Epidermal melanocyte (primary cell): ENCODE results near the gene CRB1.
"Not testable (repeated sequence)": the region's sequence is repeated elsewhere in the genome, so short reads cannot be mapped to it uniquely, and the experiment has no call there.

Source experiments
- DNase-seq: peaks from one replicate; pipeline ENCODE4 v3.0.0; 2011; ENCODE audit warnings: low spot score; ENCODE audit not compliant: insufficient read length

The CRB1 gene

DNA sequence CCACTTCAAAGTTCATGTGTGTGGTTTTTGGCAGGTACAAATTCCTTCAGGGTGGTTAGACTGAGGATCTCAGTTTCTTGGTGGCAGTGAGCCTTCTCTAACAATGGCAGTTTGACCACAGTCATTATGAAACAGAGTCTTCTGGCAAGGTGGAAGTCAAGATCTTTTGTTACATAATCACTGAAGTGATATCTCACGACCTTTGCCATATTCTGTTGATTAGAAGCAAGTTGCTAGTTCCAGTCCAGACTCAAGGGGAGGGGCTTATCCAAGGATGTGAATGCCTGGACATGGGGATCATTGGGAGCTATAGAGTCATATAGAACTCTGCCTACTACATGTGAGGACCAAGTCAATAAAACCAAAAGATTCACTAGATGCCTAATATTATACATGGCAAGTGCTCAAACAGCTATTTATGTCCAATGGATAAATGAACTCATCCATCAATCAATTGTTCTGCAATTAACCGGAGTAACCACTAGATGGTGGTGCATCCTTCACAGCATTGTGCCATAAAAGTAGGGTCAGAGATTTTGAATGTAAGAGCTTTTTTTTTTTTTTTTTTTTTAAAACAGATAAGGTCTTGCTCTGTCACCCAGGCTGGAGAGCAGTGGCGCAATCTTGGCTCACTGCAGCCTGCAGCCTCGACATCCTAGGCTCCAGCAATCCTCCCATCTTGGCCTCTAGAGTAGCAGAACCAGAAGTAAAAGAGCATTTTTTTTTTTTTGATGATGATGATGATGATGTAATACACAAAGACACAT lies 131.9 kb downstream of the CRB1 start:
- no peak for DNase-seq

DNA sequence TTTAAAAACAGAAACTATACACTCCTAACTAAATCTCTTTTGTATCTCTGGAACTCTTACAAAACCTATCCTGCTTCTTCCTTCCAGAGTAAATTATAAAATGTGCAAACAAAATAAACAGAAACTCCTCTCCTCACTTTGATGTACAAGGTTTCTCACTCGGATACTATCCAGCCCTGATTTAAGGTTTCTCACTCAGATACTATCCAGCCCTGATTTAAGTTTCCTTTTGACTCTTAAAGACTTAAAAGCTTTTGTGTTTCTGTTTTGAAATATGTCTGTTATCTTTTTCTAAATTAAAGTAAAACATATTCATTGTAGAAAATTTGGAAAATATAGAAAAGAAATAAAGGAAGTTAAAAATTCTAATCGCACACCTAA lies 132.5 kb downstream of the CRB1 start:
- DNase-seq: no peak

DNA sequence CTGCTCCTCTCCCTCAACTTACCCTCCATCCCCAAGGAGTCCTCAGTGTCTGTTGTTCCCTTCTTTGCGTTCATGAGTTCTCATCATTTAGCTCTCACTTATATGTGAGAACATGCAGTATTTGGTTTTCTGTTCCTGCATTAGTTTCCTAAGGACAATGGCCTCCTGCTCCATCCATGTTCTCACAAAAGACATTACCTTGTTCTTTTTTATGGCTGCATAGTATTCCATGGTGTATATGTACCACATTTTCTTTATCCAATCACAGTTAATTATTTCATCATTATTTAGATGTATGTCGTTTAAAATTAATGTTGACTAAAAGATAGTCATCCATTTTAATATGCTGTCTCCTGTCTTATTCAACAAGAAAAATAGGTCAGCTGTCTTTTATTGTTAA lies 134.1 kb downstream of the CRB1 start:
- DNase-seq: no peak

DNA sequence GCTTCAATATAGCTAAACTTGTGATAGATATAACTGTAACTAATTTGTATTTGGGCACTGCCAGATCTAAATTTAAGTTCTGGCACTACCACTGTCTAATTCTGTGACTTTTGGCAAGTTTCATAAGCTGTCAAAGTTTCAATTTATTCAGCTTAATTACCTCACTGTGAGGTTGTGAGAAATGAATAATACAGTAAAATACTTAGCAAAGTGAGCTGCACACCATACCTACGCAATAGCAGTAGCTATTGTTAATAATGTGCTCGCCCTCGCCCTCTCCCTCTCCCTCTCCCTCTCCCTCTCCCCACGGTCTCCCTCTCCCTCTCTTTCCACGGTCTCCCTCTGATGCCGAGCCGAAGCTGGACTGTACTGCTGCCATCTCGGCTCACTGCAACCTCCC lies 136.7 kb downstream of the CRB1 start:
- DNase-seq: not testable (repeated sequence)

DNA sequence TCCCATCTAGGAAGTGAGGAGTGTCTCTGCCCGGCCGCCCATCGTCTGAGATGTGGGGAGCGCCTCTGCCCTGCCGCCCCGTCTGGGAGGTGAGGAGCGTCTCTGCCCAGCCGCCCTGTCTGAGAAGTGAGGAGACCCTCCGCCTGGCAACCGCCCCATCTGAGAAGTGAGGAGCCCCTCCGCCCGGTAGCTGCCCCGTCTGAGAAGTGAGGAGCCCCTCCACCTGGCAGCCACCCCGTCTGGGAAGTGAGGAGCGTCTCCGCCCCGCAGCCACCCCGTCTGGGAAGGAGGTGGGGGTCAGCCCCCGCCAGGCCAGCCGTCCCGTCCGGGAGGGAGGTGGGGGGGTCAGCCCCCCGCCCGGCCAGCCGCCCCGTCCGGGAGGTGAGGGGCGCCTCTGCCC lies 137.6 kb downstream of the CRB1 start:
- not testable (repeated sequence) for DNase-seq

DNA sequence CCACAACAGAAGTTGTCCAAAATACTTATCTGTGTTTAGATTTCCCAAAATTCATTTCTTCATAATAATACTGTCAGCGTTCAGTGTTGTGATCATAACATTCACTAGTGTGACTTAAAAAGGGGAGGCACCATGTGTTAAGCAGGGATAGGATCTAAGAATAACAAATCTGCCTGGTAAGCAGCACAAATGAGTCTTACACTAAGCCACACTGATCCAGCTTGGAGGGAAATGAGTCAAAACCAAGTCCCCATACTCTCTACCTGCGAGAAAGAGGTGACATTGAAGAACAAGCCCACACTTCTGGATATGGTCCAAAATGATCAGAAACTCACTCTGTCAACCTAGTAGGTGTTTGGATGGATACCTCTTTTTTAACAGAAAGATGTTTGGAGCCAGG lies 145.5 kb downstream of the CRB1 start:
- no peak for DNase-seq

DNA sequence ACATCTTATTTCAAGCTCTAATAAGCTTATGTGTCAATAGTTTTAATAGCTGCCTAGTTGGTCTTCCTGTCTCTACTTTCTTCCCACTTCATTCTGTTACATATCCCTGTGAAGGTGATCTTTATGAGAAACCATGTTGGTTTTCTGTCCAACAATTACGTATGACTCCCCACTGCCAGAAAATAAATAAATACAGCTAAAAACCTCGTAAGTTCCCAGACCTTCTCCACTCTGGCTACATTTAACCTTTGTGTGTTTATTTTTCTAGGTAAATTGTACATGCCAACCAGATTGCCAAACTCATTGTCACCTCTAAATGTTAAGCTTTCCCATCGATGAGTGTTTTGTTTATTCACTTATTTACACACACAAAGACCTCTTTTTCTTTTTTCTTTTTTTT lies 147.2 kb downstream of the CRB1 start:
- DNase-seq: no peak

DNA sequence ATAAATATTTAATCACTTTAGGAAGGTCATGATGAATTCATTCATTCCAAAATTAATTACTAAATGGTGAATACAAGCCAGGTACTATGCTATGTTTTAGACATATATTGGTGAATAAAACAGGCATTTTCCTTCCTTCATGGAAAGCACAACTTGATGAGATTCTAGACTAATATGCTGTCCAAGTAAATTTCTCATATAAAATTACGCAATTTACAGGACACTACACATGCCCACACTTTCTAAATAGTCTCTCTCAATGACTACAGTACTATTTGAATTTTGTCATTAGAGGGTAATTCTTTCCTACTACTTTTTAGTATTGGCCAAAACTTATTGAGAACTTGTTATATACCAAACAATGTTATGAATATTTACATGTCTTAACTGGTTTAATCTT lies 150.6 kb downstream of the CRB1 start:
- no peak for DNase-seq

DNA sequence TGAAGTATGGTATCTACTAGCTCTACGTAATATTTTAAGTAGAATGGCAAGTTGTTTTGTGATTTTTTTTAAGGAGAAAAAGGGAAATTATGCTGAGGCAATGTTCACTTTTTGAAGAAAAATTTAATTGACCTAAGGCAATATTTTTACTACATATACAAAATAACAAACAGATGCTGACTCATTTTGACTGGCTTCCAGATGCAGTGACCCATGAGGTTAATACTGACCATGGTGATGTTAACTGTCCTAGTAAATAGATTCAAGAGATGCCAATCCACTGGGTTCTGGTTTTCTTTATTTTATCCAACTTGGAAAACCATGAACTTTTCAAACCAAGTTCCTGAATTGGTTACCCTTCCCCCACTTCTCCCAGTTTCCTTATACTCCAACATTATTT lies 154.9 kb downstream of the CRB1 start:
- no peak for DNase-seq

DNA sequence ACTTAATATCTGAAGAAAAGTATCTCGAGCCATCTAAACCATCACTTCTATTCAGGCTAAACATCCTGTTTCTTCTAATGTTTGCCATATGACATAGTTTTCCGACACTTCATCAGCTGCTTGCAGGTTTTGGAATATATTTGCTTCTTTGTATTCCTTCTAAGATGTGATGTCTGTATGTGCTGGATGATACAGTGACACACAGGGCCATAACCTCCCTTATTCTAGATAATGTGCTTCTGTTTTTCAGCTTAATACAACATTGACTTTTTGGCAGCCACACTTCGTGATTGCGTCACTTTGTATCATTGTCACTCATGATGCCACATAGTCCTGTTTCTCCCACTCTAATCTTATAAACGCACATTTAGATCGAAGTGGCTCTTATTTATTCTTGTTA lies 156.3 kb downstream of the CRB1 start:
- no peak for DNase-seq

DNA sequence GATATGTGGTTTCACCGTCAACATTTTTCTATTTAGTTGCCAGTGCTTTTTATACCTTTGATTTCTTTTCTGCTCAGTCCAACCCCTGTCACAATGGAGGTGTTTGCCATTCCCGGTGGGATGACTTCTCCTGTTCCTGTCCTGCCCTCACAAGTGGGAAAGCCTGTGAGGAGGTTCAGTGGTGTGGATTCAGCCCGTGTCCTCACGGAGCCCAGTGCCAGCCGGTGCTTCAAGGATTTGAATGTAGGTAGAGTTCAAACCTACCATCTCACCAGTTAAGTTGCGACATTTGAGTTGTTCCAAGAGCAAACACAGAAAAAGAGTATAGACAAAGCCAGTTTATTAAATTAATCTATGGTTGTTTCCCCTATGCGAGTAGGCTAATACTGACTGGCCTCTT lies 161.3 kb downstream of the CRB1 start:
- DNase-seq: no peak

DNA sequence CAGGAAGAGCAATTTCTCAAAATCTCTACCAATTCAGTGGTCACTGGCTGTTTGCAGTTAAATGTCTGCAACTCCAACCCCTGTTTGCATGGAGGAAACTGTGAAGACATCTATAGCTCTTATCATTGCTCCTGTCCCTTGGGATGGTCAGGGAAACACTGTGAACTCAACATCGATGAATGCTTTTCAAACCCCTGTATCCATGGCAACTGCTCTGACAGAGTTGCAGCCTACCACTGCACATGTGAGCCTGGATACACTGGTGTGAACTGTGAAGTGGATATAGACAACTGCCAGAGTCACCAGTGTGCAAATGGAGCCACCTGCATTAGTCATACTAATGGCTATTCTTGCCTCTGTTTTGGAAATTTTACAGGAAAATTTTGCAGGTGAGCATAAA lies 167.2 kb downstream of the CRB1 start:
- no peak for DNase-seq

DNA sequence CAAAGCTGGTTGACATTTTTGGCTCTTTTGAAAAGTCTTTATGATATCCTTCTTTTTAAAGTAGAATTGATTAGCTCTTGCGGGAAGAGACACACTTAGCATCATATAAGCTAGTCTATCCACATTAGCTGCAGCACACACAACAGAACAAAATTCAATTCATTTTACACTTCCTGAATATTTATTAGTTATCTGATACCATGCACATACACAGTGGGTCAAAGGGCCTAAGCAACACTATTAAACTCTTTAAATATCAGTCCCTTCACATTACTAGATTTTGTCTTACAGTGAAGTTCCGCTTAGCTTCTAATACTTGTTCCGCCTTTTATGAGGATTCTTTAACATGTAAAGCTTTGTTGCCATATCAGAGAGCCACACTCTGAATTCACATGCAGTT lies 169.5 kb downstream of the CRB1 start:
- no peak for DNase-seq

DNA sequence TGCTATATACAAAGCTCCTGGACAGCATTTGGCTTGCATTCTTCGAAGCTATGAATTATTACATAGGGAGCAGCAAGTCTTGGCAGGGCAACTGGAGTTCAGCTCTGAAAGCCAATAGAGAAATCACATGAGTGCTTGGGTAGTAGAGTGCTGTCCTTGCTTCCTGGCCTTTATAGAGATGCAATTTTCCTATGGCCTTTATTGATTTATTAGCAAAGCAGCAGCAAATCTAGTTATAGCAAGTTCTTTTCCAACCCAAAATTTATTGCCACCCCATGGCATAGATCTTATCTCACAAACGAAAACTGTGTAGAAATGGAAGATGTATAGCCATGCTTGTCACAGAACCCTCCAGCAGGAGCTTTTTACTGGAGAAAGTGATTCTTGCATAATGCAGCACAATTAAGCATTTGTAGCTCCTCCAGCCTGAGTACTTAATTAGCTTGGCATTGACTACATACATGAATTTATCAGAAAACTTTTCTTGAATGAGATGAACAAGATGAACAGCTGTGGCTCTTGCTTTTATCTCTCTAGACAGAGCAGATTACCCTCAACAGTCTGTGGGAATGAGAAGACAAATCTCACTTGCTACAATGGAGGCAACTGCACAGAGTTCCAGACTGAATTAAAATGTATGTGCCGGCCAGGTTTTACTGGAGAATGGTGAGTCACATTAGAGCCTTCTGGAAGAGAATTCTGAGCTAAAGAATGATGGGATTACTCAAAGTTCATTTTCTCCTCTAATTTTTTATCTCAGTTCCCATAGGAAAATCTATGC lies 170.1 kb downstream of the CRB1 start:
- no peak for DNase-seq

DNA sequence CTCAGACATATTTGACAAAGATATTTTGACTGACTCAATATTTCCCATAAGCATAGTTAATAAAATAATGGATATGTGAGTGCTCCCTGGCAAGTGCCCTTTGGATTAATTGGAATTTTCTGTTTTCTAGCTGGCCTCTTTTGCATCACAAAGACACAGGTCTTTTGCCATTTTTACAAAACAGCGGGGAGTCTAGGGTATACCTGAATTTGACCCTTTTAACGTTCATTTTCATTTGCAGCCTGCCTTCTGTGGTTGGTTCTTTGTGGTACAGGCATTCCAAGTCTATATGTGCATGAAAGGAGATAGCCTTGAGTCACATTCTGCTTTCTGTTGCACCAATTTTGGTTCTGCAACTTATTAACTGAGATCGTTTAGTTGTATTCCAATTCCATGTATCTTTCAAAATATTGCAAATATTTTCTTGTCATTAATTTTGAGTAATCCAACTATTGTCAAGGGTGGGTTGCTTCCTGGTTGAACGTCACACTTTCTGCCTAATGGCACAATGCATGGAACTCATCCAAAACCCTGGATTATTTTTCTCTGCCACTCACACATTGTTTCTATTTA lies 171.7 kb downstream of the CRB1 start:
- no peak for DNase-seq

DNA sequence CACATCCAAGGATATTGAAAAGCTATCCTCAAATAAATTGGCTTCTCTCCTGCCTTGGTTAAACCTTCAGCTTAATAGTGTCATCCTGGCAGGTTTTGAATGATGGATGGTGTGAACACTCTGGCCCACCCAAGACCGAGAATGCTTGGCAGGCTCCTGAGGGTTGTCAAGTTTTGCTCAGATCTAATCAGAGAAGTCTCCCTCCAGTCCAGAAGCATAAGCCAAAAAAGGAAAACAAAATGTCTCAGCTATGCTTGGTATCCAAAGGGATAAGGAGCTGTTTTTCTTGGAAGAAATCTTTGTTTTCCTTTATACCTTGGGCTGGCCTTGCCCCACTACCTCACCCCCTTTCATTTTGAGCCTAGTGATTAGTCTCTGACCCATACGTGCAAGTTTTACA lies 172.7 kb downstream of the CRB1 start:
- no peak for DNase-seq

DNA sequence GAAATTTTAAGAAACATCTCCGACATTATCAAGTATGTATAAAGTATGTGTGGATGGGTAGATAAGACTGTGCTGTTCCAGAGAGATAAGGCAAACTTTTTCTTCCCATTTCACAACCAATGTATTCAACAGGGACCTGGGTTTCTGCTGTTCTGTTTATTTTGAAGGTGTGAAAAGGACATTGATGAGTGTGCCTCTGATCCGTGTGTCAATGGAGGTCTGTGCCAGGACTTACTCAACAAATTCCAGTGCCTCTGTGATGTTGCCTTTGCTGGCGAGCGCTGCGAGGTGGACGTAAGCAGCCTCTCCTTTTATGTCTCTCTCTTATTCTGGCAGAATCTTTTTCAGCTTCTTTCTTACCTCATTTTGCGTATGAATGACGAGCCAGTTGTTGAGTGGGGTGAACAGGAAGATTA lies 174.0 kb downstream of the CRB1 start:
- DNase-seq: no peak

DNA sequence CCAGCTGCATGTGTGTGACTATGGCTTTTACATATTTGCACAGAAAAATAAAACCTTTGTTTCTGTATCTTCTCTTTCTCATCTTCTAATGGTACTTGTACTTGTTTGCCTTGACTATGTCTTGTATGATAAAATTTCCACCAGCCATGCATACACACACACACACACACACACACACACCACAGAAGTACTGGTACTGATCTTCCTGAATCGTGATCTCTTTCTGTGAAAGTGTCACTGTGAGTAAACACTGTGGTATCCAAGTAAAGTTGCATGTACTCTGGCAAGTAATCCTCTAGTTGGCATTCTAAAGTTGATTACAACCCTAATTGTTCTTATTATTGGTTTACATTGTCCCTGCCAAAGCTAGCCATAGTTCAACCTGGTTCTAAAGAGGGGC lies 176.7 kb downstream of the CRB1 start:
- no peak for DNase-seq

DNA sequence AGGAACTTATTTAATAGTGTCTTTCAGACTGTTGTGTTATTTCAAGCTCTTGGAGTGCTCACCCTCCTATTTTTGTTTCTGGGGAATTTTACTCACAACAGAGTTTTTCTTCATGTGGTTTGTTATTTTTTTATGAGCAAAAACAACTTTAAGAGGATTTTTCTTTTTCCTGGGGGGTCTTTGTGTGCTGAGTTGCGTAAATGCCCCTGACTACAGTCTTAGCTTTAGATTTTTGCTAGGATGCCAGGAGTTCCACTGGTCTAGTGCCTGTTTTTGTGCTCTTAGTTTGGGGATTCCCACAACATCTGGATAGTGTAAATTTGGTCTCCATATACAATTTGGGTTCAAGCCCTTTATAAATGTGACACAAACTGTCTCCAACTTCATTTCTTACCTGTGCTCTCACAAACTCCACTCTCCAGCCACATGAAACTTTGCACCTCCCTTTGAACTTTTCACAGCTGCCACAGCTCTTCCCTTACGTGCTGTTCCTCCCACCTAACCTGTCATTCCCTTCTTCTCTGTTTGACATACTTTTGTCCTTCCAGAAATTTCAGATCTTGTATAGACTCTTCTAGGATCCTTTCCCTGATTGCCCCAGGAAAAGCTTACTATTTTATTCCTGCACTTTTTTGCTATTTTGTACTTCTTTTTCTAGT lies 180.2 kb downstream of the CRB1 start:
- DNase-seq: no peak

DNA sequence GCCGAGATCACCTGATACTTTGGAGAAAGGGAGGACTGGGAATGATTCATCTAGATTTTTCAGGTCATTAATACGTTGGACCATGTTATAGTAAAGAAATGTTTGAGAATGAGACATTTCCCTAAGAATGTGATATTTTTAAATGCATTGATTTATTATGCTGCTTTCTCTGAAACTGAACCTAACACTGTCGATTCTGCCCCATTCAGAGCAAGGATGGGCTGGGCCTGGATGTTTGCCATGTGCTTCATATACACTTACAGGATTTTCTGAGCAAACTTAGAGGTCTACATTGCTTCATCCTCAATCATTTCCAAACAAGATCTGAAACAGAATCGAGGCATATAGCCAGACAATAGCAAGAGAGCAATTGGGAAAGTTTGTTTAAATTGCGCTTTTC lies 183.3 kb downstream of the CRB1 start:
- no peak for DNase-seq

DNA sequence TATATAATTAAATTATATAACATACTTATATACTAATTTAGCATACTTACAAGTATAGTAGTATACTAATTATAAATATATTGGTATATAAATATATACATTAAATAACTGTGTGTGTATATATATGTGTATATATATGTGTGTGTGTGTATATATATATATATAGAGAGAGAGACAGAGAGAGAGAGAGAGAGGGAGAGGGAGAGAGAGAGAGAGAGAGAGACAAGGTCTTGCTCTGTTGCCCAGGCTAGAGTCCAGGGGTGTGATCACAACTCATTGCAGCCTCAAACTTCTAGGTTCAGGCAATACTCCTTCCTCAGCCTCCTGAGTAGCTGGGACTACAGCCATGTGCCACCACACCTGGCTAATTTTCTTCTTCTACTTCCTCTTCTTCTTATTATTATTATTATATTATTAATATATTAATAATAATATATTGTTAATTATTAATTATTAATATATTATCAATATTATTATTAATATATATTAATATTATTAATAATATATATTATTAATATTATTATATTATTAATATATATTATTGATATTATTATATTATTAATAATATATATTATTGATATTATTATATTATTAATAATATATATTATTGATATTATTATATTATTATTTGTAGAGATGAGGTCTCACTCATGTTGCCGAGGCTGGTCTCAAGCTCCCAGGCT lies 185.5 kb downstream of the CRB1 start:
- DNase-seq: no peak

DNA sequence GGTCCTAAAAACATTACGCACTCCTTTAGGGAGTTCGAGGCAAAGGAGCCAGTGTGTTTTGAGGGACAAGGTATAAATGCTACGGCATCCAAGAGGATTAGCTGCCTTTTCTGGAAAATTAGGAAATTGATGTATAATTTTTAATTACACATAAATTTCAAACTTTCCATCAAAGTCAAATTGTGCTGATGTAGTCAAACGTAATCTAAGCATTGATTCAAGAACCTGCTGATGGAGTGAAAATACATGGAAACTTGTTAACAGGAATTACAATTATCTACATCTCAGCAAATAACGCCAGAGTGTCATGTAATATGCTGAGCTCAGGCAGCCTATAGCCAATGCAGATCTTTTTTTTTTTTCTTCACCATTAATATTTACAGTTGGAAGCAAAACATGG lies 194.5 kb downstream of the CRB1 start:
- DNase-seq: no peak
